IPS-NIHi11 (cell line): ENCODE measurements around the gene EFHC1.
"Not testable (repeated sequence)": the region's sequence is repeated elsewhere in the genome, so short reads cannot be mapped to it uniquely, and the experiment has no call there.

ENCODE experiments used
- DNase-seq: peaks from one replicate; pipeline ENCODE4 v3.0.0; 2012; ENCODE audit warnings: mixed read lengths, low spot score

The EFHC1 gene

DNA sequence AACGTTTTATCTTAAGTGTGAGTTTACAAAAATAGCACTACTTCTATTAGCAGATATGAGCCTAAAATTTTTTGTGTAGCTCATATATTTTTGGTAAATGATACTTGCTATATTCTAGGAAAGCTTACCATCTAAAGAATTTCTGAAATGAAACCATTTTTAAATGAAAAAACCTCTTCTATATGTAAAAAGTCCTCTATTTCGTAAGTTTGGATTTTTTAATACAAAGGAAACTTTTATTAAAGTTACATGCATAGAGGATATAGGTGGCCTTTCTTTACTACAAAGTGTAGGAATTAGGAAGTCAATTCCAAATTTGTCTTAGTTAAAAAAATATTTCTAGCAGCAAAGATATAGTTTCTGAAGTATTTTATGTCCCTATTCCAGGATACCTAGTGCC, 18.8 kb downstream of the EFHC1 start:
- no peak for DNase-seq

DNA sequence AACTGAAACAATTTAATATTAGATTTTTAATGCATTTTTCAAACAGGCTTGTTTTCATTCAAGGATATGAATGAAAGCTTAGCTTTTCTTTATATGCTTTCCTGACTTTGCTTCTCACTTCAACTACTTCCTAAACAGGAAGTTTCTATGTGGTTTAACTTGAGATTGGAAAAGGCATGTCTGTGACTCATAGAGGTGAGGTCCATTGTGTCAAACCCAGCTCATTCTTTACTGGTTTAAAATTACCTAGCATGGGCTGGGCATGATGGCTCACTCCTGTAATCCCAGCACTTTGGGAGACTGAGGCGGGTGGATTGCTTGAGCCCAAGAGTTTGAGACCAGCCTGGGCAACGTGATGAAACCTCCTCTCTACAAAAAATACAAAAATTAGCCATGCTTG, 34.4 kb downstream of the EFHC1 start:
- no peak for DNase-seq

- no peak for DNase-seq
These were observed 37.0 kb downstream of the EFHC1 start for GRCh38 chr6:52457096-52457495.

DNA sequence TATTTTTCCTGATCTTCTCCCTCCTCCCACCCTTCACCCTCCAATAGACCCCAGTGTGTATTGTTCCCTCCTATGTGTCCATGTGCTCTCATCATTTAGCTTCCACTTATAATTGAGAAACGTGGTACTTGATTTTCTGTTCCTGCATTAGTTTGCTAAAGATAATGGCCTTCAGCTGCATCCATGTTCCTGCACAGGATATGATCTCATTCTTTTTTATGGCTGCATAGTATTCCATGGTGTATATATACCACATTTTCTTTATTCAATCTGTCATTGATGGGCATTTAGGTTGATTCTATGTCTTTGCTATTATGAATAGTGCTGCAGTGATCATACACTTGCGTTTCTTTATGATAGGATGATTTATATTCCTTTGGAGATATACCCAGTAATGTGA, 41.1 kb downstream of the EFHC1 start:
- DNase-seq: not testable (repeated sequence)

- no peak for DNase-seq
These were observed 54.0 kb downstream of the EFHC1 start for GRCh38 chr6:52474173-52474572.

- no peak for DNase-seq
These were observed 55.2 kb downstream of the EFHC1 start for GRCh38 chr6:52475307-52475706.

DNA sequence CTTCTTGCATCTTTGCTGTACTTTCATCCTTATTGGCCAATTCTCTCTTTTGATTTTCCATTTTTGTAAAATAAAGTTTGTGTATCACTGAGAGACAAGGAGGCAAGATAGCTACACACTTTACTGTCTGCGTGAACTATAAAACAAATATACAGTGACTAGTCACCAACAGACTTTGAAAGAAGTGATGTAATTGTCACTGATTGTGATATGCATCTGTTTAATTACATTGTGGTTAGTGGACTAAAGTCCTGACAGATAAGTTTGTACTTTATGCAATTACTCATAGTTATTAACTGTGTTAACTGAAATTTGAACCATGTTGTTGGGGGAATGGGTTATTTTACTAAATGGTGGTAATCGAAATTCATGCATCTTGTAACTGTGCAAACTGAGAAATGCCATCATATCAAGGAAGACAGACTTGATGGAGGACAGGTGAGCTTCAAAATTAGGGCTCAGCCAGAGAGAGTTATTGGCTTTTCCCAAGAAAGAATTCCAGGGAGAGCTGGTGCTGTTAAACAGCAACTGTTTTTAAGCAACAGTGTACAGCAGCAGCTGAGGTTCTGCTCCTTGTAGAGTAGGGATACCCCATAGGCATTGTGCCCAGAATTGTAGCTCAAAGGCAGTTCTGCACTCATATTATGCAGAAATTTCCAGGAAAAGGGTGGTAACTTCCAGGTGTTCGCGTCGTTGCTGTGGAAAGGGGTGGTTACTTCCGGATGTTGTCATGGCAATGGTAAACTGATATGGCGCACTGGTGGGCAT, 62.9 kb downstream of the EFHC1 start:
- DNase-seq: no peak

- DNase-seq: no peak
These were observed 63.5 kb downstream of the EFHC1 start for GRCh38 chr6:52483671-52484003.

GRCh38 chr6:52489881-52490280, 69.7 kb downstream of the EFHC1 start:
- no peak for DNase-seq

- no peak for DNase-seq
These were observed 71.3 kb downstream of the EFHC1 start for GRCh38 chr6:52491203-52492069.

- DNase-seq: no peak
These were observed 73.5 kb downstream of the EFHC1 start for GRCh38 chr6:52493669-52494068.

DNA sequence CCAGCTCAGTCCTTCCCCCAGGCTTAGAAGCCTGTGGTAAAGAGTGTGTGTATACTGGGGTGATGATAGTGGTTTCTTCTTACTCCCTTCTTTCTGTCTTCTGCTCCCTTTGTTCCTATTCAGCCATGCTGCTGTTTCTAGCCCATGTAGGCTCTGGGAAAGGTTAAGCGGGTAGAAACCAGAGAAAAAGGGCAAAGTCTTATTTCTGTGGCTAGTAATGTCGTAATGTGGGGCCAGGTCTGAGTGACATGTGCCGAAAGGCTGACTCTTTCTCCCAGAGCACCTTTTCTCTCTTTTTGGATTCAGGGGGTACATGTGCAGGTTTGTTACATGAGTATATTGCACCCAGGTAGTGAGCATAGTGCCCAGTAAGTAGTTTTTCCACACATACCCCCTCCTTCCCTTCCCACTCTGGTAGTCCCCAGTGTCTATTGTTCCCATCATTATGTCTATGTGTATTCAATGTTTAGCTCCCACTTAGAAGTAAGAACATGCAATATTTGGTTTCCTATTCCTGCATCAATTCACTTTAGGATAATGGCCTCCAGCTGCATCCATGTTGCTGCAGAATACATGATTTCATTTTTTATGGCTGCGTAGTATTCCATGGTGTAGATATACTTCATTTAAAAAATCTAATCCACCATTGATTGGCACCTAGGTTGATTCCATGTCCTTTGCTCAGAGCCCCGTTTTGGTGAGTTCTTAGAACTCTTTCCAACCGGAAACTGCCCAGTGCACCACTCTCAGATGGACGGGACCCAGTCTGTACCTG, 74.3 kb downstream of the EFHC1 start:
- DNase-seq: no peak

GRCh38 chr6:52495922-52496321, 75.8 kb downstream of the EFHC1 start:
- no peak for DNase-seq

GRCh38 chr6:52496631-52497030, 76.5 kb downstream of the EFHC1 start:
- DNase-seq: no peak

- DNase-seq: no peak
These were observed 77.7 kb downstream of the EFHC1 start for GRCh38 chr6:52497652-52498408.

- no peak for DNase-seq
These were observed 78.4 kb downstream of the EFHC1 start for GRCh38 chr6:52498538-52499017.

GRCh38 chr6:52499026-52499425, 78.9 kb downstream of the EFHC1 start:
- DNase-seq: no peak

DNA sequence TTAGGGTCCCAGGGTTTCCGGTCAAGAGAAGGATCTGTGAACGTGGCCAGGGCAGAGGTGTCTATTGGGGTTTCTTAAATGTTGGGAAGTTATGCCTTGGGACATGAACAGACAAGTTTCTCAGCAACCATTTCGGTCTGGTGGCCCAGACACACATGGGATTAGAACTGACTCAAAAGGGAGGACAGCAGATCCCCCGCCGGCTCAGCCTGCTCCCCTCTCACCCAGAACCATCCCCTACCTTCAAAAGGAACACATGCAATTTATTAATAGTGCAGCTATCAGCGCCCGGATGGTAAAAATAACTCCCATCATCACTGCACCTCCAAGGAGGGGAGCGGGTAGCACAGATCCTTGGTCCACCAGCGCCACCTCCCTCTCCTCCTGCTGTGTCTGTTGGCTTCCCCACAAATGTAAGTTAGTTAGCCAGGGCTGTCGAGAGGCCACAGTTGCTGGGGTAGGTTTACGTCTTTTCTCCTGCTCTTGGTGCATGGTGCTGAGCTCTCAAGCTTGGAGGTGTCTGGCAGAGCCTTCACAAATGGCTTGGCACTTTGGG, 79.6 kb downstream of the EFHC1 start:
- DNase-seq: no peak

- DNase-seq: no peak
These were observed 80.3 kb downstream of the EFHC1 start for GRCh38 chr6:52500238-52501129.

- no peak for DNase-seq
These were observed 82.3 kb downstream of the EFHC1 start for GRCh38 chr6:52502306-52503029.
